ENCODE data around the gene GREB1.

The GREB1 gene

GRCh38 chr2:11562011-11562410 lies 28.2 kb downstream of the GREB1 start:
- DNase-seq (ENCODE audit: low spot score): no peak

DNA sequence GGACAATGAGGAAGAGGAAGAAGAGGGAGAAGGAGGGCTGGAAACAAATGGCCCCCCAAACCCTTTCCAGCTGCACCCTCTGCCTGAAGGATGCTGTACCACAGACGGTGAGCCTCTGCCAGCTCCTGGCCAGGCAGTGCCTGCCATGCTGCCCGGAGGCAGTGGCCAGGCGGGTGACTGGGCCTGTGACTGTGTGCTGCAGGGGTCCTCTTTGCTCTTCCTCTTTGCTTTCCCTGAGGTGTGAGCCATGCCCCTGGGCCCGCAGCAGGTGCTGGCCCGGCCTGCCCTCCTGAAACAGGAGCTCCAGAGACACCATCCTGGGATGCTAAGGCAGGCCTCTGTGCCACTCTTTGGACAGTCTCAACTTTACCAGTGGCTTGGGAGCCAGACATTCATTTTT lies 28.6 kb downstream of the GREB1 start:
- DNase-seq (ENCODE audit: low spot score): no peak

- DNase-seq (ENCODE audit: low spot score): no peak
Measured at GRCh38 chr2:11563784-11564666, 30.2 kb downstream of the GREB1 start.

DNA sequence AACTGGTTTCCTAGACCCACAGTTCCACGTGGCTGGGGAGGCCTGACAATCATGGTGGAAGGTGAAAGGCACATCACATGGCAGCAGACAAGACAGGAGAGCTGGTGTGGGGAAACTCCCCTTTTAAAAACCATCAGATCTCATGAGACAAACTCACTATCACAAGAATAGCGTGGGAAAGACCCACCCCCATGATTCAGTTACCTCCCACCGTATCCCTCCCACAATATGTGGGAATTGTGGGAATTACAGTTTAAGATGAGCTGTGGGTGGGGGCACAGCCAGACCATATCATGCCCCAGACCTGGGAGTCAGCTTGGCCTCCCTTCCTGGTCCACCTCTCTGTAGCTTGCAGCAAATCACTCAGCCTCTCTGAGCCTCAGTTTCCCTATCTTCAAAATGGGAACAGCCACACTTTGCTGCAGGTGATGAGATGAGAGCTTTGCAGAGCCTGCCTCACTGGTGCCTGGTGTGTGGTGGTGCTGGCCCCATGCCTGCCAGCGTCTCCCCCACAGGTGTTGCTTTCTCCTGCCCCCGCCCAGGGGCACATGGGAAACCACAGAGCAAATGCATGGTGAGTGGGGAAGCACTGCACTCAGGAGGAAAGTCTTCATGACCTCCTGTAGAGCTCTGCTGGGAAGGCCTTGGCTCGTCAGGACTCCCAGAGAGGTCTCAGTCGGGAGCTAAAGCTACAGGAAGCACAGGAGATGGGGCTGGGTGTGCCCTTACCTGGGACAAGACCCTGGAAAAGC lies 31.1 kb downstream of the GREB1 start:
- no peak for DNase-seq (ENCODE audit: low spot score)

- DNase-seq (ENCODE audit: low spot score): no peak
Measured at GRCh38 chr2:11566383-11566782, 32.5 kb downstream of the GREB1 start.

DNA sequence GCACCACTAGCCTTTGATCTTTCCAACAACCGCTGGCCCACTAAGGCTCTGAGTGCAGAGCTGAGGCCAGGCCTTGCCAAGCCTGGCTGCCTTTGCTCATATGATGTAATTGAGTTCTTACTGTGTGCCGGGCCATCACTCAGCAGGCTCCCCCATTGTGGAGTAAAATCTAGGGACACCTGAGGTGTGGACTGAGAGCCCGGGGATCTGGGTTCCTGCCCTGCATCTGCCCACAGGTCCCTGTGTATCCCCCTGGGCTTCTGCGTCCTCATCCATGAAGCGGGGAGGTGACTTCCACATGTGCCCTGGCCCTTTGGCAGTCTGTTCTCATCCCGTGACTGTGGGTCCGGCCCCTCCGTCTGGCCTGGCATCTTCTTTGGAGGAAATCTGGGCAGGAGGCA lies 33.8 kb downstream of the GREB1 start:
- DNase-seq (ENCODE audit: low spot score): no peak

DNA sequence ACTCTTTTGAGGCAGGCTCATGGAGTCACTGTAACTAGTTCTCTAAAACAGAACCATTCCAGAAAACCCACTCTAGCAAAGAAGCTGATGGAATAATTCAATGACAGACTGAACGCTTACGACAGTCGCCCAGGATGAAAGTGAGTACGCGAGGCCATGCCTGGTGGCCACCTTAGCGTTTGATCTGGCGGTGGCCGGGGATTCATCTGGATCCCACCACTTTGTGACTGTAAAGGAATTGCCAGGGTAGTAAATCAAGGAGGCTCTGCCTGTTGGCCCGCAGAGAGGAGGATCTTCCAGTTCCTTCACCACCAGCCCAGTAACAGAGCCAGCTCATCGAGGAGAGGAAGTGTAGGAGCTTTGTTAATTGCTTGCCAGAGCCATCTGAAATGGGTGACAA lies 34.6 kb downstream of the GREB1 start:
- DNase-seq (ENCODE audit: low spot score): no peak

GRCh38 chr2:11569636-11570035 lies 35.8 kb downstream of the GREB1 start:
- DNase-seq (ENCODE audit: low spot score): no peak

- DNase-seq (ENCODE audit: low spot score): no peak
Measured at GRCh38 chr2:11571170-11571569, 37.3 kb downstream of the GREB1 start.

DNA sequence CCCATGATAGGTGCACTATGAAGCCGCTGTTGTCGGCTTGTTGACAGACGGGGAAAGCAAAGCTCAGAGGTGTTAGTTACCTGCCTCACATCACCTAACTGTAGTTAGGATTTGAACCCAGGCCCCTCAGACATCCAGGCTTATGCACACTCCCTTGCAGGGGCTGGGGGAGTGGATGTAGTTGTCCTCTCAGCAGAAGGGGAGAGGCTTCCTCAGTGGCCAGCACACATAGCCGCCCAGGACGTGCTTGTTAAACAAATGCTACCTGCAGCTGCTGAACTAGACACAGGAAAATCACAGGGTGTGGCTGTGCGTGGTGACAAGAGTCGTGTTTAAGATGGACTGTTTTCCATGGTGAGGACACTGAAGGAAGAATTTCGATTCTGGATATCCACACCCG lies 39.2 kb downstream of the GREB1 start:
- DNase-seq (ENCODE audit: low spot score): no peak

DNA sequence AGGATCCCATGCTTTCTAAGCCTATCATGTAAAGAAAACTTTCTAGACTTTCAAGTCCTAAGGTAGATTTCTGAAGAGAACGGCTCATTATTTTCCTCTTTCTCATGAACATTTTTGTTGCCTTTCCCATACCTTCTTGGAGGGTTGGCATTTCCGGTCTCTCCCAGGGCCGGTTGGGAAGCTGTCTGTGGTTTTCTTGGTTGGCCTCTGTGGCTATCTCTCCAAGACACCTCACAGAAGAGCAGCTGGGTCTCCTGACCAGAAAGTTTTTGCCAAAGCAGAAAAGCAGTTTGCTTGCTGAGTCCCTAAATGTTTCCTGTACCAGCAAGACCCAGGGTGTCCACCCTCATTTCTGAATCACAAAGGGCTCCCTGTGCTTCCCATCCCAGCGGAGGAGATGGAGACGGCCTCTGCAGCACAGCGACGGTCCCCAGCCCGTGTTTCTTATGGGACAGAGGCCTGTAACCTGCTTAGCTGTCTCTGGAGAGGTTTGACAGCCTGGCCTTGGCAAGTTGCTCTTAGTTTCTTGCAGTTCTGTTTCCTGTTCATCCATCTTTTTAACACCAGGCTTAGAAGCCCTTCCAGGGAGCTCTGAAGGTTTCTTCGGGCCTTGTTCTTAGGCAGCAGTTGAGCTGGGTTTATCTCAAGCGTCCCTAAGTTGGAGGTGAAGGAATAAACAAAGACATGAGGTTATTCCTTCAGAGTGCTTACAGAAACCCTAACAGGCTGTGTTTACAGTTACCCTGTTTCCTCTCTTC lies 39.8 kb downstream of the GREB1 start:
- DNase-seq (ENCODE audit: low spot score): no peak

DNA sequence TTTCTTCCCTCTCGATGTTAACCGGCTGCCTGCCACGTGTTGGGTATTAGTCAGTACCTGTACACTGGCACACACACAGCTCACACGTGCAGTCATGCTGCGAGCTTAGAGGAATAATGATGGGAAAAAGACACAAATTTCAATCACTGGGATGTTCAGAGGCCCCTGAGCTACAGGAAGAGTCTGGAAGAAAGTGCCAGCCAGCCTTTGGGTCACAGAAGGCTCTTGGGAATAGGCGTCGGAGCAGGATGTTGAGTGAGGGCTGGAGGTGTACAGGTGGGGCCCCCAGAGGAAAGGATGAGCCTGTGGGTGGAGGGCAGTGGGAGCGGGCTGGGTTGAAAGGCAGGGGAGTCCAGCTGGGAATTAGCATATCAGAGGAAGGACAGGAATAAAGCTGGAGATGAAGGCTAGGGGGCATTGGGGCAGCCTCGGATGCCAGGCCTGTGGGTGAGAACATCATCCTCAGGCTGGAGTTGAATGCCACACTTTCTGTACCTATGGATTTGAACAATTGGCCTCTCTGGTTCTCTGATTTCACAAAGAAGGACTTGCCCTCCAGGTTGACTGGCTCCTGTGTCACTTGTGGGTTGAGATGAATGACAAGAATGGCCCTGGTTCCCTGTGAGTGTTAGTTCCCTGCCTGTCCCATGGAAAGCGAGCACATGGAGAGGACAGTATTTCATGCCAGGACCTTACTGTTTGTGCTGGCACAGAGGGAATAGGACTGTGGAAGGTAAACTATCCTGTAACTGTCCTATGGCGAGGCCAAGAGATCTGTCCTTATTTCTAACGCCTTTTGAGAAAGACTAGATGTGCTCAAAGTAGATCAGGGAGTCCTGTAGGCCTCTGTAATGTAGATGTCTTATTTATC lies 40.6 kb downstream of the GREB1 start:
- no peak for DNase-seq (ENCODE audit: low spot score)

DNA sequence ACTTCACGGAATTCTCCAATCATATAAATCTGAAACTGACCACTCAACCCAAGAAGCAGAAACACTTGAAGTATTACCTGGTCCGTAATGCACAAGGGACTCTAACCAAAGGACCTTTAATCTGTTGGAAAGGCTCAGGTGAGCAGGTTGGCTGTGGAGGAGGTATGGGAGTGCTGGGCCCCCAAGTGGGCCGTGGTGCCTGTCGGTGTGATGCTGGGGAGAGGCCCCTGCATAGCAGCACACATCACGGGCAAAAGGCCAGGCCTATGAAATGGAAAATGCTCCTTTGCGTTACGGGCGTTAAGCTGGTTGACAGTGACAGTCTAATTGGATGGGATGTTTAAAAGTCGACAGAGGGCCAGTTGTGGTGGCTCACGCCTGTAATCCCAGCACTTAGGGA lies 42.6 kb downstream of the GREB1 start:
- no peak for DNase-seq (ENCODE audit: low spot score)

GRCh38 chr2:11577101-11577883 lies 43.4 kb downstream of the GREB1 start:
- DNase-seq (ENCODE audit: low spot score): no peak

DNA sequence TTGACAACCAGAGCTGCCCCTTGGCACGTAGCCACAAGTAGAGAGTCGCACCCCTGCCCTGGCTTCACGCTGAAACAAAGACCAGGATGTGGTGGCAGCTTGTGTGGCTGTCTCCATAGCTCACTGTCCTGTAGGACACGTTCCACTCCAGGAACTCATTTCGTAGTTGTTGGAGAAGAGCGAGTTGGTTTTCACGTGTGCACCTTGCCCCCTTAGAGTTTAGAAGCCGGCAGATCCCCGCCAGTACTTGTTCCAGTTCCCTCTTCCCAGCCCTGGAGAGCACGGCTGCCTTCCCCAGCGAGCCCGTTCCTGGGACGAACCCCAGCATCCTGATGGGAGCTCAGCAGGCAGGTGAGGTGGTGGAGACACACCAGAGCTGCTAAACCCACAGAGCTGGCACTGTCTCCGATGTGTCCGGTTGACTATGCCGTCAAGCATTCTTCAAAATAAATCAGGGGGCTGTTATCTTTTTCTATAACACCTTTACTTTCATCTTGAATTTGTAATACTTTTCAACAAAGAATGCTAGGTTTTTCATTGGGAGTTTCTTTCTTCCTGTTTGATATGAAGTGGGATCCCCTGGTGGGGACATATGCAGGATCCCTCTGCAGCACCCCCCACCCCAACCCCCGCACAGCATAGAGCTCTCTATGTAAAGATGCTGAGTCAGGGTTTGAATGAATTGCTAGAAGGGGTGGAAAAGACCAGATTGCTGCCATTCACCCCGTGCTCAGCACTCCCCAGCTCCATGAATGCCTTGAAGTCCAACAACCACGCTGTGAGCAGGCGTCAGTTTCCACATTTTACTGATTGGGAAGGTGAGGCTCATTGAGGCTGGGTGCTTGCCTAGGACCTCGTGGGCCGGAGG lies 44.5 kb downstream of the GREB1 start:
- no peak for DNase-seq (ENCODE audit: low spot score)

GRCh38 chr2:11578986-11579774 lies 45.3 kb downstream of the GREB1 start:
- DNase-seq (ENCODE audit: low spot score): no peak

DNA sequence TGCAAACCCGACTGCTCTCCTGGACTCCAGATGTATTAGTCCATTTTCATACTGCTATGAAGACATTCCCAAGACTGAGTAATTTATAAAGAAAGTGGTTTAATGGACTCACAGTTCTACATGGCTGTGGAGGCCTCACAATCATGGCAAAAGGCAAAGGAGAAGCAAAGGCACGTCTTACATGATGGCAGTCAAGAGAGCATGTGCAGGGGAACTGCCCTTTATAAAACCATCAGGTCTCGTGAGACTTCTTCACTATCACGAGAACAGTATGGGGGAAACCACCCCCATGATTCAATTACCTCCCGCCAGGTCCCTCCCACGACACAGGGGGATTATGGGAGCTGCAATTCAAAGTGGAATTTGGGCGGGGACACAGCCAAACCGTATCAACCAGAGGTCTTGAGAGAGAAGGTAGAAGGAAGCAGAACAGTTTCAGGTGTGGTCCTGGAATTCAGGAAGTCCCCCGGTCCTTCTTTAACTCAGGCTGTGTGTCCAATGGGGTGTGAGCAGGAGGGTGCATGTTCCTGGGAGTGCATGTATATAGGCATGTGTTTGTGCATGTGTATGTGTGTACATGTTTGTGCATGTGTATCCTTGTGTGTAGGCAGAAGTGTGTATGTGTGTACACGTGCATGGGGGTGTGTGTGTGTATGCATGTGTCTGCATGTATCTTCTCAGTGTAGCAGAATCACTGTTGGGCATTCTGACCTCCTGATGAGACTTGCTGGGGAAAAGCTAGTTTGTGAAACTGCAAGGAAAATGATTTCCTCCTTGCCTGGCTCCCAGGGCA lies 46.2 kb downstream of the GREB1 start:
- no peak for DNase-seq (ENCODE audit: low spot score)

- no peak for DNase-seq (ENCODE audit: low spot score)
Measured at GRCh38 chr2:11580697-11581096, 46.9 kb downstream of the GREB1 start.

Measured in globus pallidus (tissue), 1 donor.